Astrocyte (in vitro differentiated cells and primary cell): ENCODE data around the gene PLSCR3. TPM values are rescaled to one million over a fixed set of nuclear protein-coding genes. Genes with fewer than 3 reads are reported as not detected.
A peak's percentile ranks its signal among the peaks of the same experiment; 100 is the strongest.

Experiments
- DNase-seq: peaks from one replicate; pipeline ENCODE4 v3.0.0-alpha.2; 2010; ENCODE audit warnings: low read depth
- FAIRE-seq: peaks from 2 replicates; lab custom pipeline; 2011; peaks lifted over from hg19 to GRCh38; lab: Jason Lieb, UNC
- H2AFZ ChIP-seq: 2 replicates; pipeline ENCODE4 v1.6.0; 2012; ENCODE audit warnings: low read depth, low read length, inconsistent platforms
- H3K27ac ChIP-seq: 2 replicates; pipeline ENCODE4 v1.5.1; 2011; ENCODE audit warnings: low read depth, low read length, inconsistent platforms
- H3K27me3 ChIP-seq: 2 replicates; pipeline ENCODE4 v1.6.0; 2011; ENCODE audit warnings: low read length, inconsistent platforms; ENCODE audit not compliant: insufficient read depth
- H3K36me3 ChIP-seq: 2 replicates; pipeline ENCODE4 v1.5.1; 2011; ENCODE audit warnings: low read length, inconsistent platforms; ENCODE audit not compliant: insufficient read depth
- H3K4me1 ChIP-seq: 2 replicates; pipeline ENCODE4 v1.5.1; 2011; ENCODE audit warnings: low read length, inconsistent platforms; ENCODE audit not compliant: insufficient read depth
- H3K4me2 ChIP-seq: 2 replicates; pipeline ENCODE4 v1.6.0; 2012; ENCODE audit warnings: low read length, inconsistent platforms
- H3K4me3 ChIP-seq: 2 replicates; pipeline ENCODE4 v1.5.1; 2011; ENCODE audit warnings: low read depth, mild to moderate bottlenecking, low read length, inconsistent platforms; ENCODE audit not compliant: insufficient read depth
- H3K79me2 ChIP-seq: 2 replicates; pipeline ENCODE4 v1.6.0; 2012; ENCODE audit warnings: mild to moderate bottlenecking, low read length, inconsistent platforms; ENCODE audit not compliant: insufficient read depth
- H3K9ac ChIP-seq: 2 replicates; pipeline ENCODE4 v1.6.0; 2012; ENCODE audit warnings: mild to moderate bottlenecking, low read length, inconsistent platforms
- H3K9me3 ChIP-seq: 2 replicates; pipeline ENCODE4 v1.5.1; 2012; ENCODE audit warnings: low read depth, mild to moderate bottlenecking, low read length, inconsistent platforms; ENCODE audit not compliant: insufficient read depth
- H4K20me1 ChIP-seq: 2 replicates; pipeline ENCODE4 v1.6.0; 2012; ENCODE audit warnings: low read length, inconsistent platforms; ENCODE audit not compliant: insufficient read depth
- H3K27ac Mint-ChIP-seq: one replicate; pipeline ENCODE4 v1.8.0; 2021; ENCODE audit warnings: mild to moderate bottlenecking, mixed read lengths; ENCODE audit not compliant: unreplicated experiment
- H3K27me3 Mint-ChIP-seq: one replicate; pipeline ENCODE4 v1.8.0; 2021; ENCODE audit warnings: low read depth, mixed read lengths; ENCODE audit not compliant: unreplicated experiment
- H3K36me3 Mint-ChIP-seq: one replicate; pipeline ENCODE4 v1.8.0; 2021; ENCODE audit warnings: low read depth, mixed read lengths; ENCODE audit not compliant: unreplicated experiment
- H3K4me1 Mint-ChIP-seq: one replicate; pipeline ENCODE4 v1.8.0; 2021; ENCODE audit warnings: low read depth, mixed read lengths; ENCODE audit not compliant: unreplicated experiment
- H3K4me3 Mint-ChIP-seq: one replicate; pipeline ENCODE4 v1.8.0; 2021; ENCODE audit warnings: mild to moderate bottlenecking, moderate library complexity, mixed read lengths; ENCODE audit not compliant: unreplicated experiment
- H3K9me3 Mint-ChIP-seq: one replicate; pipeline ENCODE4 v1.8.0; 2021; ENCODE audit warnings: mild to moderate bottlenecking, mixed read lengths; ENCODE audit not compliant: unreplicated experiment
- EZH2 ChIP-seq: IDR thresholded peaks from 2 replicates; pipeline ENCODE4 v1.6.1; 2012; ENCODE audit warnings: mild to moderate bottlenecking, low read length, inconsistent platforms; ENCODE audit not compliant: insufficient read depth
- total RNA-seq: library from RNA; stranded (reverse); gene quantifications from 2 replicates; pipeline ENCODE4 v1.2.1, GENCODE V29; 2021
- TF ChIP-seq, protein P1 (sequence below): IDR thresholded peaks from 2 replicates; pipeline ENCODE4 v1.5.1; 2011; ENCODE audit warnings: low read depth, mild to moderate bottlenecking, inconsistent platforms, low read length, moderate library complexity; ENCODE audit not compliant: insufficient read depth

The PLSCR3 gene
- total RNA-seq, 1 donor from 2014 or later, result 67.6 TPM

DNA sequence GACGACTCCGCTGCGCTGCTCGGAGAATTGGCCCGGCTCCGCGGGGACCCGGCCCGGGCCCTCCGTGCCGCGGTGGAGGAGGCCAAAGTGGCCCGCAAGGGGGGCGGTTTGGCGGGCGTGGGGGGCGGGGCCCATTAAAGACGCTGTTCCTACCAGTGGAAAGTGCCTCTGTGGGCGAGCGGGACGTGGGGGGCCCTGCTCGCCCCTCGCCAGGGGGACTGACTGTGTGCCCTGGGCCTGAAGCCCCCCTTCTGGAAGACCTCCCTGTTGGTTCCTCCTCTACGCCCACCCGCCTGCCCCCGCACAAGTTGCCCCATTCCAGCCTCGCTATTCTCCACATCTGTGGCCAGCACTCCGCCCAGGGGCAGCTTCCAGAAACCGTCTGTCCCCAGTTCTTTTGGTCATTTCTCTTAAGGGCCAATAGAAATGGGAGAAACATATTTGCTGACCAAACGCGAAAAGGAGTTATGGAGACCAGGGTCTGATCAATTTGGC, 43.1 kb upstream of the PLSCR3 start:
- peaks cover 13% of the 10 kb centered on the region for H4K20me1 ChIP-seq
- Mint-ChIP-seq H3K36me3 (peaks cover 6% of the 10 kb centered on the region), H3K27me3 (no peaks in the 10 kb centered on the region), H3K27ac (peak overlapping the region; percentile 88), H3K4me3 (peak overlapping the region; percentile 94), H3K9me3 (no peaks in the 10 kb centered on the region), H3K4me1 (peaks cover 13% of the 10 kb centered on the region)
- H2AFZ ChIP-seq, result peak overlapping the region; percentile 68
- H3K9ac ChIP-seq, result no peak overlapping the region
- H3K27me3 ChIP-seq, result peaks cover 27% of the 10 kb centered on the region
- DNase-seq (no peak), FAIRE-seq (no peak)
- peaks cover 27% of the 10 kb centered on the region for H3K4me1 ChIP-seq
- H3K36me3 ChIP-seq, result no peaks in the 10 kb centered on the region
- peak overlapping the region; percentile 84 for H3K4me2 ChIP-seq
- no peak overlapping the region for H3K27ac ChIP-seq
- TF ChIP-seq, protein P1, sequence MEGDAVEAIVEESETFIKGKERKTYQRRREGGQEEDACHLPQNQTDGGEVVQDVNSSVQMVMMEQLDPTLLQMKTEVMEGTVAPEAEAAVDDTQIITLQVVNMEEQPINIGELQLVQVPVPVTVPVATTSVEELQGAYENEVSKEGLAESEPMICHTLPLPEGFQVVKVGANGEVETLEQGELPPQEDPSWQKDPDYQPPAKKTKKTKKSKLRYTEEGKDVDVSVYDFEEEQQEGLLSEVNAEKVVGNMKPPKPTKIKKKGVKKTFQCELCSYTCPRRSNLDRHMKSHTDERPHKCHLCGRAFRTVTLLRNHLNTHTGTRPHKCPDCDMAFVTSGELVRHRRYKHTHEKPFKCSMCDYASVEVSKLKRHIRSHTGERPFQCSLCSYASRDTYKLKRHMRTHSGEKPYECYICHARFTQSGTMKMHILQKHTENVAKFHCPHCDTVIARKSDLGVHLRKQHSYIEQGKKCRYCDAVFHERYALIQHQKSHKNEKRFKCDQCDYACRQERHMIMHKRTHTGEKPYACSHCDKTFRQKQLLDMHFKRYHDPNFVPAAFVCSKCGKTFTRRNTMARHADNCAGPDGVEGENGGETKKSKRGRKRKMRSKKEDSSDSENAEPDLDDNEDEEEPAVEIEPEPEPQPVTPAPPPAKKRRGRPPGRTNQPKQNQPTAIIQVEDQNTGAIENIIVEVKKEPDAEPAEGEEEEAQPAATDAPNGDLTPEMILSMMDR, result no peak
- TF ChIP-seq EZH2, result no peak
- no peak overlapping the region for H3K4me3 ChIP-seq
- H3K79me2 ChIP-seq, result no peaks in the 10 kb centered on the region
- H3K9me3 ChIP-seq, result no peaks in the 10 kb centered on the region

DNA sequence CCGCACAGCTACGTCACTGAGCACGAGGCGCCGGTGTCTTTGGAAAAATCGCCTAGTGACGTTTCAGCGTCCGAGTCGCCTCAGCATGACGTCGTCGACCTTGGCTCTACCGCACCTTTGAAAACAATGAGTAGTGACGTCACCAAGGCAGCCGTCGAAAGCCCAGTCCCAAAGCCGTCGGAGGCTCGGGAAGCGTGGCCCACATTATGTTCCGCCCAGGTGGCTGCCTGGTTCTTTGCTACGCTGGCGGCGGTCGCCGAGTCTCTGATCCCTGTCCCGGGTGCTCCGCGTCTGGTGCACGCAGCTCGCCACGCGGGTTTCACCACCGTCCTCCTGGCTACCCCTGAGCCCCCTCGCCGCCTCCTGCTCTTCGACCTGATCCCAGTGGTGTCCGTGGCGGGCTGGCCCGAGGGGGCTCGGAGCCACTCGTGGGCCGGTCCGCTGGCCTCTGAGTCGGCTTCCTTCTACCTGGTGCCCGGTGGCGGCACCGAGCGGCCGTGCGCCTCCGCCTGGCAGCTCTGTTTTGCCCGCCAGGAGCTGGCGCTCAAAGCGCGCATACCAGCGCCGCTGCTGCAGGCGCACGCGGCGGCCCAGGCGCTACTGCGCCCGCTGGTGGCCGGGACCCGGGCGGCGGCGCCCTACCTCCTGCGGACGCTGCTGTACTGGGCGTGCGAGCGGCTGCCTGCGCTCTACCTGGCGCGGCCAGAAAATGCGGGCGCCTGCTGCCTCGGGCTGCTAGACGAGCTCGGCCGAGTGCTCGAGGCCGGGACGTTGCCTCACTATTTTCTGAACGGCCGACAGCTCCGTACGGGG, 42.4 kb upstream of the PLSCR3 start:
- Histone ChIP-seq H3K4me1 (peaks cover 27% of the 10 kb centered on the region), H3K36me3 (no peaks in the 10 kb centered on the region), H3K4me3 (no peak overlapping the region), H2AFZ (peak overlapping the region; percentile 75), H3K9ac (no peak overlapping the region), H3K79me2 (no peaks in the 10 kb centered on the region), H3K27me3 (peaks cover 27% of the 10 kb centered on the region), H3K4me2 (peak overlapping the region; percentile 84), H3K9me3 (no peaks in the 10 kb centered on the region), H3K27ac (no peak overlapping the region), H4K20me1 (peaks cover 13% of the 10 kb centered on the region)
- no peaks in the 10 kb centered on the region for H3K9me3 Mint-ChIP-seq
- peak overlapping the region; percentile 92 for H3K4me3 Mint-ChIP-seq
- DNase-seq (peak; percentile 55), FAIRE-seq (no peak)
- H3K27me3 Mint-ChIP-seq, result no peaks in the 10 kb centered on the region
- peak overlapping the region; percentile 58 for H3K27ac Mint-ChIP-seq
- TF ChIP-seq, protein P1, result peak; percentile 39
- TF ChIP-seq EZH2, result no peak
- H3K4me1 Mint-ChIP-seq, result peaks cover 13% of the 10 kb centered on the region
- peaks cover 3% of the 10 kb centered on the region for H3K36me3 Mint-ChIP-seq
